Activated naive CD4-positive, alpha-beta T cell treated with Interleukin-2 at 50 U/mL for 16 hours (primary cell): ENCODE measurements around the gene HOXD1.

ENCODE experiments used
- DNase-seq: peaks from one replicate; pipeline ENCODE4 v3.0.0-alpha.2; 2020

Gene HOXD1

GRCh38 chr2:176167398-176167797 lies 21.1 kb upstream of the HOXD1 start:
- DNase-seq, result no peak

- no peak for DNase-seq
These were observed 19.3 kb upstream of the HOXD1 start for GRCh38 chr2:176169181-176169580.

- no peak for DNase-seq
These were observed 18.8 kb upstream of the HOXD1 start for GRCh38 chr2:176169711-176170110.

- no peak for DNase-seq
These were observed 17.7 kb upstream of the HOXD1 start for GRCh38 chr2:176170602-176171305.

GRCh38 chr2:176171351-176172006 lies 17.0 kb upstream of the HOXD1 start:
- DNase-seq, result no peak

GRCh38 chr2:176172007-176172894 lies 16.2 kb upstream of the HOXD1 start:
- no peak for DNase-seq

- DNase-seq, result no peak
These were observed 15.4 kb upstream of the HOXD1 start for GRCh38 chr2:176172895-176173566.

- no peak for DNase-seq
These were observed 14.7 kb upstream of the HOXD1 start for GRCh38 chr2:176173567-176174381.

- DNase-seq, result no peak
These were observed 14.1 kb upstream of the HOXD1 start for GRCh38 chr2:176174382-176174823.

- no peak for DNase-seq
These were observed 13.4 kb upstream of the HOXD1 start for GRCh38 chr2:176174824-176175708.

GRCh38 chr2:176175709-176176607 lies 12.5 kb upstream of the HOXD1 start:
- DNase-seq, result no peak

GRCh38 chr2:176177580-176178037 lies 10.9 kb upstream of the HOXD1 start:
- DNase-seq, result no peak

GRCh38 chr2:176178038-176178756 lies 10.3 kb upstream of the HOXD1 start:
- DNase-seq, result no peak

- DNase-seq, result no peak
These were observed 9.6 kb upstream of the HOXD1 start for GRCh38 chr2:176178757-176179295.

GRCh38 chr2:176181551-176181950 lies 6.9 kb upstream of the HOXD1 start:
- no peak for DNase-seq

GRCh38 chr2:176182671-176183070 lies 5.8 kb upstream of the HOXD1 start:
- no peak for DNase-seq

GRCh38 chr2:176184749-176185148 lies 3.7 kb upstream of the HOXD1 start:
- no peak for DNase-seq

GRCh38 chr2:176186024-176186423 lies 2.4 kb upstream of the HOXD1 start:
- DNase-seq, result no peak
